Neural cell (in vitro differentiated cells): Measurements from ENCODE around the gene BRIX1.

Experiments used
- POLR2AphosphoS5 ChIP-seq: IDR thresholded peaks from 2 replicates; pipeline ENCODE4 v1.6.1; 2012
- TAF1 ChIP-seq: IDR thresholded peaks from 2 replicates; pipeline ENCODE4 v1.6.1; 2012; ENCODE audit warnings: low read depth
- TF ChIP-seq, protein P1 (sequence below): fragments of 450-650 bp; IDR thresholded peaks from 2 replicates; pipeline ENCODE4 v1.5.1; 2014; ENCODE audit warnings: antibody characterized with exemption, mild to moderate bottlenecking, moderate library complexity; ENCODE audit not compliant: poor library complexity, severe bottlenecking

DNA sequence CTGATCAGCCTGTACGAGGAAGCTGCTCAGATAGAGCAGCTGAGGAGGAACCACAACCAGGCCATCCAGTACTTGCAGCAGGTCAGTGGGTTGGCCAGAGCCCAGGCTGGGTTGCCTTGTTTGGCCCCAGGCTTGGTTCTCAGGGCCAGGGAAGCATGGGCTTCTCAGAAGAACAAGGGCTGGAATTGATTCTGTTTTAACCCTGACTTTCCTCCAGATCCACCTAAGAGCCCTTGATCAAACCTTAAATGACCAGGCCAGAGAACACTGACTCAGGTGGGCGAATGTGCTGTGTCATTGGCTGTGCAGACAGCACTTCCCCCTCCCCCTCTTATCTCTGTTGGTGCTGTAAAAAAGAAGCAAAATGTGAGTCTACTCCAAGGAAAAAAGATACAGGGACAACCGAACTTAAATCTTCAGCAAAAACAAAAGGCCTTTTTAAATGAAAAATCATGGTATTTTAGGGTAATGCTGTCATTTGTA is 48.5 kb upstream of the BRIX1 start:
- TF ChIP-seq, protein P1, sequence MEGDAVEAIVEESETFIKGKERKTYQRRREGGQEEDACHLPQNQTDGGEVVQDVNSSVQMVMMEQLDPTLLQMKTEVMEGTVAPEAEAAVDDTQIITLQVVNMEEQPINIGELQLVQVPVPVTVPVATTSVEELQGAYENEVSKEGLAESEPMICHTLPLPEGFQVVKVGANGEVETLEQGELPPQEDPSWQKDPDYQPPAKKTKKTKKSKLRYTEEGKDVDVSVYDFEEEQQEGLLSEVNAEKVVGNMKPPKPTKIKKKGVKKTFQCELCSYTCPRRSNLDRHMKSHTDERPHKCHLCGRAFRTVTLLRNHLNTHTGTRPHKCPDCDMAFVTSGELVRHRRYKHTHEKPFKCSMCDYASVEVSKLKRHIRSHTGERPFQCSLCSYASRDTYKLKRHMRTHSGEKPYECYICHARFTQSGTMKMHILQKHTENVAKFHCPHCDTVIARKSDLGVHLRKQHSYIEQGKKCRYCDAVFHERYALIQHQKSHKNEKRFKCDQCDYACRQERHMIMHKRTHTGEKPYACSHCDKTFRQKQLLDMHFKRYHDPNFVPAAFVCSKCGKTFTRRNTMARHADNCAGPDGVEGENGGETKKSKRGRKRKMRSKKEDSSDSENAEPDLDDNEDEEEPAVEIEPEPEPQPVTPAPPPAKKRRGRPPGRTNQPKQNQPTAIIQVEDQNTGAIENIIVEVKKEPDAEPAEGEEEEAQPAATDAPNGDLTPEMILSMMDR: no peak
- TF ChIP-seq TAF1 (no peak), POLR2AphosphoS5 (no peak)
